MM.1S (cell line): ENCODE results near the gene TIGD2.
A peak's percentile ranks its signal among the peaks of the same experiment; 100 is the strongest.

Source experiments
- DNase-seq: peaks from one replicate; pipeline ENCODE4 v3.0.0-alpha.2; 2015
- H2AFZ ChIP-seq: fragments of 300-600 bp; sonication (generic); 2 replicates; pipeline ENCODE4 v1.6.0; 2016; ENCODE audit warnings: antibody characterized with exemption, low read length
- H3F3A ChIP-seq: fragments of 300-600 bp; sonication (generic); 2 replicates; pipeline ENCODE4 v1.6.1; 2016; ENCODE audit warnings: mild to moderate bottlenecking, antibody characterized with exemption, low read length, moderate library complexity, mixed read lengths; ENCODE audit not compliant: insufficient read depth
- H3K27ac ChIP-seq: fragments of 300-600 bp; sonication (generic); 2 replicates; pipeline ENCODE4 v1.5.1; 2016; ENCODE audit warnings: mild to moderate bottlenecking, low read length
- H3K27me3 ChIP-seq: fragments of 300-600 bp; sonication (generic); replicated peaks from 2 replicates; pipeline ENCODE4 v1.6.0; 2016; ENCODE audit warnings: low read length; ENCODE audit not compliant: insufficient read depth
- H3K36me3 ChIP-seq: fragments of 300-600 bp; sonication (generic); replicated peaks from 2 replicates; pipeline ENCODE4 v1.6.1; 2016; ENCODE audit warnings: mild to moderate bottlenecking, low read length, mixed read lengths; ENCODE audit not compliant: insufficient read depth
- H3K4me1 ChIP-seq: fragments of 300-600 bp; sonication (generic); 2 replicates; pipeline ENCODE4 v1.6.1; 2016; ENCODE audit warnings: low read length, mixed read lengths
- H3K4me2 ChIP-seq: fragments of 300-600 bp; sonication (generic); 2 replicates; pipeline ENCODE4 v1.6.0; 2016; ENCODE audit warnings: low read depth, low read length
- H3K4me3 ChIP-seq: fragments of 300-600 bp; sonication (generic); 2 replicates; pipeline ENCODE4 v1.5.1; 2016; ENCODE audit warnings: low read length, mixed read lengths
- H3K79me2 ChIP-seq: fragments of 300-600 bp; sonication (generic); 2 replicates; pipeline ENCODE4 v1.6.1; 2016; ENCODE audit warnings: mixed run types, low read length, mixed read lengths
- H3K9ac ChIP-seq: fragments of 300-600 bp; sonication (generic); 2 replicates; pipeline ENCODE4 v1.6.1; 2016; ENCODE audit warnings: low read length, mixed read lengths
- H3K9me2 ChIP-seq: fragments of 300-600 bp; sonication (generic); replicated peaks from 2 replicates; pipeline ENCODE4 v1.6.1; 2016; ENCODE audit warnings: mild to moderate bottlenecking, low read length, mixed read lengths; ENCODE audit not compliant: insufficient read depth
- H3K9me3 ChIP-seq: fragments of 300-600 bp; sonication (generic); replicated peaks from 2 replicates; pipeline ENCODE4 v1.6.1; 2016; ENCODE audit warnings: mild to moderate bottlenecking, low read length, mixed read lengths; ENCODE audit not compliant: insufficient read depth
- H4K20me1 ChIP-seq: fragments of 300-600 bp; sonication (generic); 2 replicates; pipeline ENCODE4 v1.6.1; 2016; ENCODE audit warnings: mild to moderate bottlenecking, low read length, moderate library complexity, mixed read lengths; ENCODE audit not compliant: insufficient read depth
- EZH2 ChIP-seq: fragments of 300-600 bp; sonication (generic); optimal IDR thresholded peaks from 2 replicates; pipeline ENCODE3; 2017; ENCODE audit warnings: low read depth, mild to moderate bottlenecking, antibody characterized with exemption, low read length, mixed read lengths
- EZH2phosphoT487 ChIP-seq: fragments of 300-600 bp; sonication (generic); IDR thresholded peaks from 2 replicates; pipeline ENCODE4 v1.6.1; 2018; ENCODE audit warnings: antibody characterized with exemption, low read length
- TF ChIP-seq, protein P1 (sequence below): fragments of 300-600 bp; sonication (generic); IDR thresholded peaks from 2 replicates; pipeline ENCODE4 v1.5.1; 2016; ENCODE audit warnings: antibody characterized with exemption, low read length, mixed read lengths

TIGD2 gene

GRCh38 chr4:89100853-89101252, 10.5 kb upstream of the TIGD2 start:
- H3F3A ChIP-seq = no peaks in the 10 kb centered on the region; the same call in 1 of the 2 replicates
- H3K27ac ChIP-seq = peak overlapping the region; percentile 12; the same call in 1 of the 2 replicates
- no peaks in the 10 kb centered on the region for H3K9me3 ChIP-seq
- H2AFZ ChIP-seq = no peak overlapping the region
- H4K20me1 ChIP-seq = no peaks in the 10 kb centered on the region
- H3K4me3 ChIP-seq = no peak overlapping the region; the same call in 1 of the 2 replicates
- H3K4me1 ChIP-seq = peaks cover 9% of the 10 kb centered on the region
- no peaks in the 10 kb centered on the region for H3K36me3 ChIP-seq
- H3K9ac ChIP-seq = no peak overlapping the region
- no peak for DNase-seq
- H3K9me2 ChIP-seq = no peaks in the 10 kb centered on the region
- TF ChIP-seq, protein P1, sequence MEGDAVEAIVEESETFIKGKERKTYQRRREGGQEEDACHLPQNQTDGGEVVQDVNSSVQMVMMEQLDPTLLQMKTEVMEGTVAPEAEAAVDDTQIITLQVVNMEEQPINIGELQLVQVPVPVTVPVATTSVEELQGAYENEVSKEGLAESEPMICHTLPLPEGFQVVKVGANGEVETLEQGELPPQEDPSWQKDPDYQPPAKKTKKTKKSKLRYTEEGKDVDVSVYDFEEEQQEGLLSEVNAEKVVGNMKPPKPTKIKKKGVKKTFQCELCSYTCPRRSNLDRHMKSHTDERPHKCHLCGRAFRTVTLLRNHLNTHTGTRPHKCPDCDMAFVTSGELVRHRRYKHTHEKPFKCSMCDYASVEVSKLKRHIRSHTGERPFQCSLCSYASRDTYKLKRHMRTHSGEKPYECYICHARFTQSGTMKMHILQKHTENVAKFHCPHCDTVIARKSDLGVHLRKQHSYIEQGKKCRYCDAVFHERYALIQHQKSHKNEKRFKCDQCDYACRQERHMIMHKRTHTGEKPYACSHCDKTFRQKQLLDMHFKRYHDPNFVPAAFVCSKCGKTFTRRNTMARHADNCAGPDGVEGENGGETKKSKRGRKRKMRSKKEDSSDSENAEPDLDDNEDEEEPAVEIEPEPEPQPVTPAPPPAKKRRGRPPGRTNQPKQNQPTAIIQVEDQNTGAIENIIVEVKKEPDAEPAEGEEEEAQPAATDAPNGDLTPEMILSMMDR = no peak
- TF ChIP-seq EZH2 (no peak), EZH2phosphoT487 (no peak)
- no peaks in the 10 kb centered on the region for H3K79me2 ChIP-seq
- 0 out of 2 replicates have a peak overlapping the region, but pooled peaks have one; percentile 22 for H3K4me2 ChIP-seq
- no peaks in the 10 kb centered on the region for H3K27me3 ChIP-seq

- Histone ChIP-seq H3K79me2 (no peaks in the 10 kb centered on the region), H3K4me3 (no peak overlapping the region; the same call in 1 of the 2 replicates), H2AFZ (no peak overlapping the region), H3K27me3 (no peaks in the 10 kb centered on the region), H3F3A (no peaks in the 10 kb centered on the region; the same call in 1 of the 2 replicates), H3K27ac (peak overlapping the region; percentile 12; the same call in 1 of the 2 replicates), H3K4me2 (peak overlapping the region; percentile 38; the same call in 1 of the 2 replicates), H3K36me3 (no peaks in the 10 kb centered on the region), H3K9me3 (no peaks in the 10 kb centered on the region), H3K9ac (no peak overlapping the region), H4K20me1 (no peaks in the 10 kb centered on the region), H3K9me2 (no peaks in the 10 kb centered on the region), H3K4me1 (peaks cover 9% of the 10 kb centered on the region)
- peak; percentile 39 for DNase-seq
- TF ChIP-seq, protein P1 = no peak
Observed at GRCh38 chr4:89101256-89102161, 9.8 kb upstream of the TIGD2 start.

DNA sequence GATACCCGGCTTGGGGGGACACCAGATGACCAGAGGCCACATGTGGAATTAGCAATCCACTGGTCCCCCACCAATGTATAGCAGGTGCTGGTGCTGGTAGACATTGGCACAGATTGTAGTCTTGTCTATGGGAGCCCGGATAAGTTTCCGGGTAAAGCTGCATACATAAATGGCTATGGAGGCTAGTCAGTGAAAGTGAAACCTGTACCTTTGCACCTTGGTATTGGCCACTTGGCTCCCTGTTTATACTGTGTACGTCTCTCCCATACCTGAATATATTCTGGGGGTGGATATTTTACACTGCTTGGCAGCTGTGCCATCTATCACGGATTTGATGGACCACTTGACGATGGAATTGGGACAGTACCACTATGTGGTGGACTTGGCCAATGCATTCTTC, 5.6 kb upstream of the TIGD2 start:
- DNase-seq = no peak
- Histone ChIP-seq H3K4me1 (peaks cover 10% of the 10 kb centered on the region), H3K9ac (no peak overlapping the region), H3K4me2 (no peak overlapping the region), H4K20me1 (no peaks in the 10 kb centered on the region), H3K36me3 (no peaks in the 10 kb centered on the region), H2AFZ (no peak overlapping the region), H3K9me2 (no peaks in the 10 kb centered on the region), H3K27ac (no peak overlapping the region), H3K4me3 (no peak overlapping the region), H3K27me3 (peaks cover 13% of the 10 kb centered on the region), H3K9me3 (no peaks in the 10 kb centered on the region), H3F3A (no peaks in the 10 kb centered on the region; the same call in 1 of the 2 replicates), H3K79me2 (no peaks in the 10 kb centered on the region)
- TF ChIP-seq EZH2phosphoT487 (no peak), EZH2 (no peak)
- TF ChIP-seq, protein P1 = no peak
